SU-DHL-6 (cell line): ENCODE results near the gene AIP.
A peak's percentile ranks its signal among the peaks of the same experiment; 100 is the strongest.

Experiments
- H2AFZ ChIP-seq: fragments of 200-600 bp; sonication (generic); 2 replicates; pipeline ENCODE4 v1.6.1; 2014; ENCODE audit warnings: low read depth, mild to moderate bottlenecking, moderate library complexity, mixed read lengths, antibody characterized with exemption, low read length; ENCODE audit not compliant: severe bottlenecking
- H3F3A ChIP-seq: fragments of 200-600 bp; shearing (Covaris generic); 2 replicates; pipeline ENCODE4 v1.6.0; 2016; ENCODE audit warnings: antibody characterized with exemption, mild to moderate bottlenecking; ENCODE audit not compliant: insufficient read depth
- H3K27ac ChIP-seq: fragments of 200-600 bp; sonication (generic); 2 replicates; pipeline ENCODE4 v1.5.1; 2016; ENCODE audit warnings: low read depth, mild to moderate bottlenecking, low read length, moderate library complexity, mixed read lengths
- H3K27me3 ChIP-seq: fragments of 200-600 bp; sonication (generic), shearing (Covaris generic); 2 replicates; pipeline ENCODE4 v1.6.0; 2014; ENCODE audit warnings: mild to moderate bottlenecking, low read length
- H3K36me3 ChIP-seq: fragments of 200-600 bp; sonication (generic); 2 replicates; pipeline ENCODE4 v1.6.1; 2014; ENCODE audit warnings: mild to moderate bottlenecking, low read length, mixed read lengths
- H3K4me2 ChIP-seq: fragments of 300-600, 200-600 bp; shearing (Covaris generic), sonication (generic); 2 replicates; pipeline ENCODE4 v1.6.0; 2014; ENCODE audit warnings: low read length, low read depth, mild to moderate bottlenecking; ENCODE audit not compliant: poor library complexity, severe bottlenecking
- H3K4me3 ChIP-seq: fragments of 200-600 bp; sonication (generic); 2 replicates; pipeline ENCODE4 v1.5.1; 2014; ENCODE audit warnings: antibody characterized with exemption, low read length, mild to moderate bottlenecking, mixed read lengths; ENCODE audit not compliant: insufficient read depth, poor library complexity, severe bottlenecking
- H3K79me2 ChIP-seq: fragments of 200-600 bp; sonication (generic); 2 replicates; pipeline ENCODE4 v1.6.1; 2014; ENCODE audit warnings: mild to moderate bottlenecking, low read length, moderate library complexity; ENCODE audit not compliant: insufficient read depth
- H3K9ac ChIP-seq: fragments of 200-600 bp; sonication (generic); 2 replicates; pipeline ENCODE4 v1.7.0; 2014; ENCODE audit warnings: mild to moderate bottlenecking, low read length
- H3K9me2 ChIP-seq: fragments of 200-600 bp; sonication (generic); replicated peaks from 2 replicates; pipeline ENCODE4 v1.6.1; 2014; ENCODE audit warnings: low read length; ENCODE audit not compliant: insufficient read depth
- H3K9me3 ChIP-seq: fragments of 200-600 bp; sonication (generic); 2 replicates; pipeline ENCODE4 v1.6.1; 2014; ENCODE audit warnings: low read length, mixed read lengths; ENCODE audit not compliant: insufficient read depth
- H4K20me1 ChIP-seq: fragments of 200-600 bp; sonication (generic); 2 replicates; pipeline ENCODE4 v1.6.1; 2014; ENCODE audit warnings: low read depth, mild to moderate bottlenecking, antibody characterized with exemption, low read length, moderate library complexity, mixed read lengths
- CTCF ChIP-seq: fragments of 200-600 bp; sonication (generic); IDR thresholded peaks from one replicate; pipeline ENCODE4 v1.5.1; 2017; ENCODE audit warnings: antibody characterized with exemption, mild to moderate bottlenecking, low read length, moderate library complexity; ENCODE audit not compliant: insufficient read depth, poor library complexity, severe bottlenecking
- EZH2phosphoT487 ChIP-seq: fragments of 200-600 bp; sonication (generic), shearing (Covaris generic); conservative IDR thresholded peaks from 2 replicates; pipeline ENCODE4 v1.6.1; 2018; ENCODE audit warnings: mild to moderate bottlenecking, antibody characterized with exemption, low read length, moderate library complexity, mixed read lengths

AIP gene

DNA sequence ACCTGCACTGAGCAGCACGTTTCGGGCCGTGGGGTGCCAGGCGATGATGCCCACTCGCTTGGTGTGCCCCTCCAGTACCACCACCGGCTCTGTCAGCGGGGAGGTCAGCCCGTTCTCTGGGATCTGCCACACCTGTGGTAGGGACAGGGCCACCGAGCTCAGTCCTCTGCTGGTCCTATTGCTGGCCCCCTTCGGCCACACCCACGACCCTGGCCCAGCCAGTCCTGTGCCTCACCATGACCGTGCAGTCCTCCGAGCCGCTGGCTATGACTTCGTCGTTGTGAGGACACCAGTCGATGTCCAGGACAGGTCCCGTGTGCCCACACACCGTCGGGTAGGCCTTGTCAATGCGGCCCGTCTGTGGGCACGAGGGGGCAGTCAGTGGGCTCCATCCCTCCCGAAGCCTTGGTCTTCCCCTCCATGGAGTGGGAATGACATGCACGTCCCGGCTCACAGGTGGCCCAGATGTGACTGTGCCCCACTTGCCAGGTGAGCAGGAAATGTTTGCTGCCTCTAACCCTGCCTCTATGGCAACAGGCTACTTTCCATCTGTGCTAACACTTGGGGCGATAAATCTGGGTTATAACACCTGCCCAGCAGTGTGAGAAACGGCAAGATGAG is 41.0 kb upstream of the AIP start:
- no peak for TF ChIP-seq EZH2phosphoT487
- TF ChIP-seq CTCF = no peak
- H3K27ac ChIP-seq = peak overlapping the region; percentile 100
- no peaks in the 10 kb centered on the region for H3K9me3 ChIP-seq
- no peaks in the 10 kb centered on the region for H3K36me3 ChIP-seq
- H3K9me2 ChIP-seq = no peaks in the 10 kb centered on the region
- H4K20me1 ChIP-seq = no peaks in the 10 kb centered on the region
- H3K9ac ChIP-seq = no peak overlapping the region
- H3K27me3 ChIP-seq = no peaks in the 10 kb centered on the region
- H3K4me3 ChIP-seq = no peak overlapping the region
- peaks cover 18% of the 10 kb centered on the region; the same call in 1 of the 2 replicates for H3K79me2 ChIP-seq
- H2AFZ ChIP-seq = no peak overlapping the region
- peak overlapping the region; percentile 73 for H3K4me2 ChIP-seq
- peaks cover 80% of the 10 kb centered on the region for H3F3A ChIP-seq

- Histone ChIP-seq H3K27ac (peak overlapping the region; percentile 100), H3K9ac (peak overlapping the region; percentile 63), H3K9me3 (no peaks in the 10 kb centered on the region), H3K4me3 (peak overlapping the region; percentile 46), H3K9me2 (no peaks in the 10 kb centered on the region), H3K4me2 (peak overlapping the region; percentile 73), H2AFZ (no peak overlapping the region), H3K79me2 (peaks cover 17% of the 10 kb centered on the region; the same call in 1 of the 2 replicates), H3K36me3 (no peaks in the 10 kb centered on the region), H3F3A (peaks cover 74% of the 10 kb centered on the region), H4K20me1 (no peaks in the 10 kb centered on the region), H3K27me3 (no peaks in the 10 kb centered on the region)
- TF ChIP-seq CTCF (no peak), EZH2phosphoT487 (no peak)
Observed at GRCh38 chr11:67442504-67443404, 40.1 kb upstream of the AIP start.

DNA sequence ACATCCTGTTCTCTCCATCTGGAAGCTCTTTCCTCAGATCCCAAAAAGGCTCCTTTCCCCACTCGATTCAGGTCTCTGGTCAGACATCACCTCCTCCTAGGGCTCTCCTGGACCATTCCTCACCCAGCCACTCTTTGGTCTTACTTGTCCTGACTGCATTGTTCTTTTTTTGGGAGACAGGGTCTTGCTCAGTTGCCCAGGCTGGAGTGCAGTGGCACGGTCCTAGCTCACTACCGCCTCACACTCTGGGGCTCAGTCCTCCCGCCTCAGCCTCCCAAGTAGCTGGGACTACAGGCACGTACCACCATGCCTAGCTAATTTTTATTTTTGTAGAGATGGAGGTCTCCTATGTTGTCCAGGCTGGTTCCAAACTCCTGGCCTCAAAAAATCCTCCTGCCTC is 37.3 kb upstream of the AIP start:
- no peaks in the 10 kb centered on the region for H4K20me1 ChIP-seq
- peak overlapping the region; percentile 100 for H3K27ac ChIP-seq
- no peak overlapping the region for H3K4me3 ChIP-seq
- no peaks in the 10 kb centered on the region for H3K27me3 ChIP-seq
- peaks cover 55% of the 10 kb centered on the region for H3F3A ChIP-seq
- H3K4me2 ChIP-seq = peak overlapping the region; percentile 73
- H3K9ac ChIP-seq = peak overlapping the region; percentile 63
- H3K79me2 ChIP-seq = no peaks in the 10 kb centered on the region
- TF ChIP-seq CTCF (no peak), EZH2phosphoT487 (no peak)
- H3K9me2 ChIP-seq = no peaks in the 10 kb centered on the region
- H2AFZ ChIP-seq = no peak overlapping the region
- no peaks in the 10 kb centered on the region for H3K9me3 ChIP-seq
- no peaks in the 10 kb centered on the region for H3K36me3 ChIP-seq
